Upper lobe of right lung (tissue), 1 donor: ENCODE measurements around the gene EFNA5. TPM values are rescaled to one million over a fixed set of nuclear protein-coding genes. Genes with fewer than 3 reads are reported as not detected.

ENCODE experiments used
- ATAC-seq: fragments of 200-7000 bp; cut with Tn5 transposase; one replicate; pipeline ENCODE4 v1.9.1; 2020; ENCODE audit warnings: mild to moderate bottlenecking, moderate library complexity
- DNase-seq: peaks from one replicate; pipeline ENCODE4 v3.0.0-alpha.2; 2020
- H3K27ac ChIP-seq: fragments of 200-600 bp; one replicate; pipeline ENCODE4 v1.8.0; 2022
- H3K27me3 ChIP-seq: fragments of 200-600 bp; one replicate; pipeline ENCODE4 v1.8.0; 2022; ENCODE audit warnings: mild to moderate bottlenecking
- H3K36me3 ChIP-seq: fragments of 200-600 bp; one replicate; pipeline ENCODE4 v1.8.0; 2022
- H3K4me1 ChIP-seq: fragments of 200-600 bp; one replicate; pipeline ENCODE4 v1.8.0; 2022
- H3K4me3 ChIP-seq: fragments of 200-600 bp; one replicate; pipeline ENCODE4 v1.8.0; 2022; ENCODE audit warnings: mild to moderate bottlenecking
- H3K9me3 ChIP-seq: fragments of 200-600 bp; one replicate; pipeline ENCODE4 v1.8.0; 2022
- CTCF ChIP-seq: fragments of 200-600 bp; IDR thresholded peaks from one replicate; pipeline ENCODE4 v1.8.0; 2022; ENCODE audit warnings: antibody characterized with exemption
- intact Hi-C: fragments of 100-400 bp; cut with DNase I; formaldehyde crosslinking; loops from one replicate; pipeline ENCODE4 v1.11.0; 2022
- total RNA-seq: library from RNA; stranded (reverse); fragmentation: NEBNext Ultra II Directional; extraction: Animal tissue kit (Norgen Biotek cat#: 25700); gene quantifications from one replicate; pipeline ENCODE4 v1.2.1, GENCODE V29; 2021
- donor health status: DM: no; HTN: yes; CAD: no; lungs with severe emphysema.

EFNA5 gene
- total RNA-seq, 1 donor from 2014 or later: 12.0 TPM

GRCh38 chr5:107630184-107630583, 40.6 kb downstream of the EFNA5 start:
- no peaks in the 10 kb centered on the region for H3K4me1 ChIP-seq
- no peak overlapping the region for H3K4me3 ChIP-seq
- H3K9me3 ChIP-seq: no peaks in the 10 kb centered on the region
- intact Hi-C loops: no loop called here
- TF ChIP-seq CTCF: no peak
- ATAC-seq (no peak), DNase-seq (no peak)
- no peaks in the 10 kb centered on the region for H3K27me3 ChIP-seq
- no peak overlapping the region for H3K27ac ChIP-seq
- H3K36me3 ChIP-seq: no peaks in the 10 kb centered on the region

- ATAC-seq (no peak), DNase-seq (no peak)
- H3K9me3 ChIP-seq: no peaks in the 10 kb centered on the region
- no peaks in the 10 kb centered on the region for H3K4me1 ChIP-seq
- TF ChIP-seq CTCF: no peak
- H3K36me3 ChIP-seq: no peaks in the 10 kb centered on the region
- H3K4me3 ChIP-seq: no peak overlapping the region
- H3K27me3 ChIP-seq: no peaks in the 10 kb centered on the region
- H3K27ac ChIP-seq: no peak overlapping the region
- intact Hi-C loops: no loop called here
These were observed 46.5 kb downstream of the EFNA5 start for GRCh38 chr5:107624235-107624634.

GRCh38 chr5:107621089-107621488, 49.6 kb downstream of the EFNA5 start:
- Histone ChIP-seq H3K36me3 (no peaks in the 10 kb centered on the region), H3K9me3 (no peaks in the 10 kb centered on the region), H3K27me3 (no peaks in the 10 kb centered on the region), H3K4me3 (no peak overlapping the region), H3K27ac (no peak overlapping the region), H3K4me1 (no peaks in the 10 kb centered on the region)
- TF ChIP-seq CTCF: no peak
- no peak for DNase-seq
- ATAC-seq: no peak
- intact Hi-C loops: no loop called here

GRCh38 chr5:107619781-107620180, 51.0 kb downstream of the EFNA5 start:
- ATAC-seq: no peak
- no peaks in the 10 kb centered on the region for H3K4me1 ChIP-seq
- DNase-seq: no peak
- no peak overlapping the region for H3K4me3 ChIP-seq
- no peaks in the 10 kb centered on the region for H3K9me3 ChIP-seq
- H3K27me3 ChIP-seq: no peaks in the 10 kb centered on the region
- intact Hi-C loops: no loop called here
- H3K27ac ChIP-seq: no peak overlapping the region
- H3K36me3 ChIP-seq: no peaks in the 10 kb centered on the region
- no peak for TF ChIP-seq CTCF

DNA sequence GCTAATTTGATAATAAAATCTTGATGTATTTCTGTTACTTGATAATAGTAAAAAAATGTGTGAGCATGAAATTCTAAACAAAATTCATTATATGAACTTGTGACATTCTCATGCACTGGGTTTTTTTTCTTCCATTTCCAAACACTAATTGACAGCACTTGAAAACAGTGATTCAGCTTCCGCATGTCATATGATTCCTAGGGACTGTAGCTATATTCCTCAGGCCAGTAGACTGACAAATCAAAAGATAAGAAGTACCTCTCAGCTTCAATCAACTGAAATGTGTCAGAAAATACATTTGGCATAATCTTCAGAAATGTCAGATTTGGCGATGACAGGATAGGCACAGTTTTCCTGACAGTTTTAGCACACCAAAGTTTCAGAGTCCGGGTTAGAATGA, 52.5 kb downstream of the EFNA5 start:
- H3K27me3 ChIP-seq: no peaks in the 10 kb centered on the region

More for the DNA sequence above, 52.5 kb downstream of the EFNA5 start:
- Histone ChIP-seq H3K27ac (no peak overlapping the region), H3K9me3 (no peaks in the 10 kb centered on the region), H3K4me1 (no peaks in the 10 kb centered on the region), H3K36me3 (no peaks in the 10 kb centered on the region), H3K4me3 (no peak overlapping the region)
- DNase-seq (no peak), ATAC-seq (no peak)
- intact Hi-C loops: no loop called here
- TF ChIP-seq CTCF: no peak
